ENCODE measurements around the gene CCL14.
"Not testable (repeated sequence)": the region's sequence is repeated elsewhere in the genome, so short reads cannot be mapped to it uniquely, and the experiment has no call there.

The CCL14 gene

GRCh38 chr17:35986643-35987042 is at the start of gene CCL14:
TSS of gene CCL14 (minus strand) at chr17:35986729. CDS start at chr17:35986649, 80 bp downstream.
- DNase-seq, result no peak

DNA sequence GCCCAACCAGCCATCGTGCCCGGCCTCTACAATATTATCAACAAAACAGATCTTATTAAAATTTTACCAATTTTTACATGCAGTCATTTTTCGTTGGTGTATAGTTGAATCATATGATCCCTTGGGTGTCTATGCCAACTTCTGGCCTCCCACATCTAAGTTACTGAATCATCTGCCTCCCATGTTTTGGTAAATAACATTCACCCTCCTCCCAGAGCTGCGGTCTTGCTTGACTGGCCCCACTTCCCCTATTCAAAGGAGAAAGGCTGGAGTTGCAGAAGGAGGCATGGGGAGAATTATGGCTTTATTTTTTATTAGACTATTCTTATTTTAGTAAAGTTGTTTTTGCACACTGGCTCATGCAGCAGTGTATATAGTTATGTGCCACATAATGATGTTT is 49.7 kb upstream of the CCL14 start:
- DNase-seq, result no peak

- DNase-seq, result no peak
Measured at GRCh38 chr17:36034127-36034526, 47.6 kb upstream of the CCL14 start.

GRCh38 chr17:36030956-36031355 is 44.4 kb upstream of the CCL14 start:
- no peak for DNase-seq

DNA sequence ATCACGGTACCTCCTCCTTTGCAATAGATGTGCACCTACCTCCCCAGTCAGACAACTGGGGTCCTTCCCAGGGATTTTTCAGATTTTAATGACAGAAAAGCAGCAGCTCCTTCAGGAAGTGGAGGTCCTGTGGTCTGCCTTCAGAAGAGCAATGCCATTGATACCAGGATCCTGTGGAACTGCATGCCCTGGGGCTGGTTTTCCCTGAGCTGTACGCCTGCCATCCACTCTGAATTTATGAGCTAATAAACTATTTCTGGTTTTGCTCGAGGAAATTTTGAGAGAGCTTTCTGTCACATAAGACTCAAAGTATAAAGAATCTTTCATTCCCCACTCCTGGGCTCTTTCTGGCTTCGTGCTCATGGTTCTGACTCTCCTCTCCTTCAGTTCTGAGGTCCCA is 41.2 kb upstream of the CCL14 start:
- DNase-seq, result no peak

DNA sequence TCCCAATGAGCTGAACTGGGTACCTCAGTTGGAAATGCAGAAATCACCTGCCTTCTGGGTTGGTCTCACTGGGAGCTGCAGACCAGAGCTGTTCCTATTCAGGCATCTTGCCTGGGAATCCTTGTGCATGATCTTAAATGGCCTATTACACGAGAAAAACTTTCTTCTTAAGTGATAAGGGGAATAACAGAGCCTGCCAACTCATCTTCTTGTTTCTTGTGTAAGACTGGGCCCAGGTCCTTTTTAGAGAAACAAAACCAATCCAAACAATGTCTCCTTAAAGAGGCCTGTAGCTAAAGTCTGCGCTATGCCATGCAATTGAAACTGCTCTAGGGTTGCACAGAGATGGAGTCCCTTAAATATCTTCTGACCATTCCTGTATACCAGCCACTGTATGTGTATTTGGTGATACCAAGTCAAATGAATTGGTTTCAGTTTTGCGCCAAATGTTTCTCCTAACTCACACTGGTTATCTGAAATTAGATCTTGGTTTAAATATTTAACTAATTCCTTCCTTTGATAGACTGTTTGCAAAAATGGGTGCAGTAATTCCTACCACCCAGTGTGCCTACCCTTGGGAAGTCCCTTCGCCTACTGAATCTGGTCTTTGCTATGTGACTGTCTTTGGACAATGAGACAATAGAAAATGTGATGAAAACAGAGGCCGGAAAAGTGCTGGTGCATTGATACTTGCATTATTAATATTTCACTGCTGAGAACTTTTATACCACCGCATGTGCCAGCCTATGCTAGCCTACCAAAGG is 37.8 kb upstream of the CCL14 start:
- DNase-seq, result no peak

DNA sequence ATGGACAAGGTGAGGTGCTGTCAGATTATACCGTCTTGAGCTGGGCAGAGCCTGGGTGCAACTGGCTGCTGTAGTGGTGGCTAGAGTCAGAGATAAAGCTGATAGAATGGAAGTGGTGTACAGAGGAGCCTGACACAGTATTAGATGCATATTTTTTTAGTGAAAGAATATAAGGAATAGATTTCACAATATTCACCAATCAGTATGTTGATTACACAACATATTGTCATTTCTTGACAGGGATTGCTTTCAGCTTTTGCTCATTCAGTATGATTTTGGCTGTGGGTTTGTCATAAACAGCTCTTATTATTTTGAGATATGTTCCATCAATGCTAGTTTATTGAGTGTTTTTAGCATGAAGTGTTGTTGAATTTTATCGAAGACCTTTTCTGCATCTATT is 32.9 kb upstream of the CCL14 start:
- no peak for DNase-seq

DNA sequence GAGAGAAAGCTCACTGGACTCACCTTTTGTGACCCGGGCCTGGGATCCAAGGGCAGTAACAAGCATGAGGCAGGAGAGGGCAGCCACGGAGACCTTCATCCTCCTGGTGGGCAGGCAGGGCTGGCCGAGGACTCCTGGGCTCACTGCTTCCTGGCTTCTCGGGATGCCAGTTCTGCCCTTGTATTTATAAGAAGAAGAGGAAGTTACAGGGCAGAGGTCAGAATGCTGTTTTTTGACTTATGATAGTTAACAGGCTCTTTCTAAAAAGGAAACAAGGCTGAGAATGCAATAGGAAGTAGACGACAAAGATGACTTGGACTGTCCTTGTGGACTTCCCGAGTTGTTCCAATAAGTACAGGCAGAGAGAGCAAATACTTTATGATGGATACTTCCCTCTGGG is 31.3 kb upstream of the CCL14 start, which contains the start of gene CCL23:
CCL23 (minus strand) TSS at position 174 of the 400 bp plus-strand sequence; CDS start at position 99, 75 bp downstream.
- no peak for DNase-seq

DNA sequence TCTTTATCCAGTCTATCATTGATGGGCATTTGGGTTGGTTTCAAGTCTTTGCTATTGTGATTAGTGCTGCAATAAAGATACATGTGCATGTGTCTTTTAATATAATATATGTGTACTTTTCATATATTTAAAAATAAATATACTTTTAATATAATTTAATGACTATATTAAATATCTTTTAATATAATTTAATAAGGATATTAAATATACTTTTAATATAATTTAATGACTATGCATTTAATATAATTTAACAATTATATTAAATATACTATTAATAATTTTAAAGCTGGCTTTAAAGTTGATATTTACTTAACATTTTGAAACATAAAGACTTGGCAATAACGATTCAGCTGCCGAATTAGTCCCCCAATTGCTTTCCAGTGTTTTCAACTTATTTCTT is 30.0 kb upstream of the CCL14 start:
- DNase-seq, result no peak

GRCh38 chr17:36015895-36016294 is 29.4 kb upstream of the CCL14 start:
- DNase-seq, result not testable (repeated sequence)

- DNase-seq, result no peak
Measured at GRCh38 chr17:36014946-36015345, 28.4 kb upstream of the CCL14 start.

- no peak for DNase-seq
Measured at GRCh38 chr17:36011201-36011600, 24.7 kb upstream of the CCL14 start.

- no peak for DNase-seq
Measured at GRCh38 chr17:36008998-36009665, 22.6 kb upstream of the CCL14 start.

GRCh38 chr17:36004594-36005108 is 18.1 kb upstream of the CCL14 start:
- no peak for DNase-seq

GRCh38 chr17:36002631-36003030 is 16.1 kb upstream of the CCL14 start:
- DNase-seq, result no peak

DNA sequence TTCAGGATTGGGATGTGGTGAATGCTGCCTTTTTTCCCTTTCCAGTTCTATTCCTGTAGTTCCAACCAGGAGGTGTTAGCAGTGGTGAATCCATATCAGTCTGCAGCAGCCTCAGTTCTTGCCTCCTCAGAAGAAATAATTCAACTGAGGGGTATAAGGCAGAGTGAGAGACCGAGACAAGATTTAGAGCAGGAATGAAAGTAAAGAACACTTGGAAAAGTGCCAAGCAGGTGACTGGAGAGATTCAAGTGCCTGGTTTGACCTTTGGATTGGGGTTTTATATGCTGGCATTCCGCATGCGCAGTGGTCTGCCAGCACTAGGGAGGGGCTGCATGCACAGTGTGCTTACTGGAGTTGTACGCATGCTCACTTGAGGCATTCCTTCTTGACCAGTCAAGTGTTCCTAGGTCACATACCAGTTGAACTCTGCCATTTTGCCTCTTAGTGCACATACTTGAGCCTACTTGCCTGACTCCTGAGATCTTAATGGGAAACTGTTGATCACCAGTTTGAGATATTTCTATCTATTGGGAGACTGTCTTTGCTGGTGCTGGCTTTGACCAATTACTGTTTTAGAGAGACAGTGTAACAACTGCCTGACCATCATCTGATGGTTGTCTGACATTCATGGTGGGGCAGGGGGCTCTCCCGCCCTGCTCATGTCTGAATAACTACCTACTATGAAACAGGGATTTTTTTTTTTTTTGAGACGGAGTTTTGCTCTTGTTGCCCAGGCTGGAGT is 15.5 kb upstream of the CCL14 start:
- DNase-seq, result no peak

GRCh38 chr17:36001110-36001771 is 14.7 kb upstream of the CCL14 start, which contains the start of gene CCL15:
TSS of gene CCL15 (minus strand) at chr17:36001553. CDS start at chr17:36001492, 61 bp downstream.
- no peak for DNase-seq

DNA sequence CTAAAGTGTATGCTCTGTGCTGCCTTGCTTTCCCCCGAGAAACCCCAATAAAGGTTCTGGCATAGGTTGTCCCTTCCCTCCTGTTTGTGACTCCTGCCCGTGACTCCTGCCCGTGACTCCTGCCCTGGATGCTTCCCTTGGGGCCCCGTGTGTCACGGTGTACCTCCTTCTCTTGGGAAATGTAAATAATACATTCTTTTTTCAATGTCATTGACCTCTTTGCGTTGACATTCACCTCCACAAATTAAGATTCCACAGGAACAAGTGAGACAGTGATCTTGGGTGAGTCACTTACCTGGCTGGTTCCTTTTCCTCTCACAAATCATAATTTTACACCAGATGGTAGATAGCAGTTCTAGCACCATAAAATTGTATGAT is 14.2 kb upstream of the CCL14 start:
- no peak for DNase-seq

DNA sequence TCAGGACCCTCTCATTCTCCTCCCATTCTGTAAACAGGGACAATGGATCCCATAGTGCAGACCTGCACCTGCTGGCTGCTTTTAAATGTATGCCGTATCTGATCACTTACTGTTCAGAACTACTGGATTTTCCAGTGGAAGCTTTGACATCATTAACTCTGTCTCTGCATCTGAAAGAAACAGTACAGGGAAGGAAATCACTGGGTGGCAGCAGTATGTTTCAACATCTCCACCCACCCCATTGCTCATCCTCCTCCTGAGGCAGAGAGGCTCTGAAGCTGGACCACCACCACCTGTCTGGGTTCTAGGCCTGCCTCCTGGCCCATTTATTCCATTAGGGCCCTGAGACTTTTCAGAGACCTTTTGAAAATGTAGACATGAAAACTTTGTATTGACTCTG is 12.2 kb upstream of the CCL14 start:
- DNase-seq, result no peak

DNA sequence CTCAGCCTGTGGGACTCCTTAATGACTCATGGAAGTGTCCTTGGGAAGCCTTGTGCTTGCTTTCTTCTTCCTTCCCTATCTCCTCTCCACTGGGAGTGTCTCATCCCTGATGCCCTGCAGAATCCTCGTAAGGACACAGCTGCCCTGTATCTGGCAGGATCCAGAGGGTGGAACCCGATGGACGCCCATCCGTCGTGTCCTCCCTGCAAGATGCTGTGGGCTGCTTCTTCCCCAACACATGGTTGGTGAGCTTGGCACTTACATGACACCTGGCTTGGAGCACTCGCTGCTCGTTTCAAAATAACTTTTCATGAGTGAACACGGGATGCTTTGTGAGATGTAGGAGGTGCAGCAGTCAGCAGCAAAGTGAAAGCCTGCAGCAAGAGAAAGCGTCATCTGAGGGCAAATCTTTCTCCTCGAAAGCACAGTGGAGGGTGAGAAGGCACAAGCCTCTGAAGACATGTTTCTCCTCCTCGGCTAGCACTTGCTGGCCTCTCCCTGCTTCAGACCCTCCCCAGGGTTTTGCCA is 11.6 kb upstream of the CCL14 start:
- no peak for DNase-seq

DNA sequence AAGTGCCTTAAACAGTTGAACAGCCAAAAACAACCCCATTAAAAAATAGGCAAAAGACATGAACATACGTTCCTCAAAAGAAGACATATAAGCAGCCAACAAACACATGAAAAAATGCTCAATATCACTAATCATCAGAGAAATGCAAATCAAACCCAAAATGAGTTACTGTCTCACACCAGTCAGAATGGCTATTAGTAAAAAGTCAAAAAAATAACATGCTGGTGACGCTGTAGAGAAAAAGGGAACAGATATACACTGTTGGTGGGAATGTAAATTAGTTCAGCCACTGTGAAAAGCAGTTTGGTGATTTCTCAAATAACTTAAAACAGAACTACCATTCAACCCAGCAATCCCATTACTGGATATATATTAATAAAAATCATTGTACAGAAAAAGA is 8.8 kb upstream of the CCL14 start:
- DNase-seq, result not testable (repeated sequence)

DNA sequence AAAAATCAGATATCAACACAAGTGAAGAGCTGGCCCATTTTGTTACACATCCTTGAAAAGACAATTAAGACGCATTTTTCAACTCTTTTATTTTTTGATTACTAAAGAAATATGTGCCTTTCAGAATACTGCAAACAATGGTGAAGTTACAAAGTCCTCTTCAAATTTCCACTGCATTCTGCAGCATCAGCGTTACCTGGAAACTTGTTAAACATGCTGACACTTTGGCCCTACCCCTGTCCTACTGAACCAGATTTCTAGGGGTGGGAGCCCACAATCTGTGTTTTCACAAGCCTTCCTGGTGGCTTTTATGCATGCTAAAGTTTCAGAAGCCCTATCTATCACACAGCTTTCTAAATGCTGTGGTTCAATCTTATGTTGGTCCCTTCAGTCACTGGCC is 4.5 kb upstream of the CCL14 start:
- no peak for DNase-seq

GRCh38 chr17:35988164-35988563 is 1.6 kb upstream of the CCL14 start:
- no peak for DNase-seq

Data from T1000 (cell line).